Skeletal muscle satellite cell (primary cell): ENCODE results near the gene COL9A3.

Experiments used
- H3K27me3 ChIP-seq: 2 replicates; pipeline ENCODE4 v1.7.0; 2013; ENCODE audit warnings: low read length; ENCODE audit not compliant: control insufficient read depth, insufficient read depth
- H3K36me3 ChIP-seq: 2 replicates; pipeline ENCODE4 v1.7.0; 2013; ENCODE audit warnings: mild to moderate bottlenecking, control low read depth, low read length; ENCODE audit not compliant: insufficient read depth
- H3K4me1 ChIP-seq: 2 replicates; pipeline ENCODE4 v1.7.0; 2013; ENCODE audit warnings: low read length; ENCODE audit not compliant: control insufficient read depth, insufficient read depth
- H3K4me2 ChIP-seq: 2 replicates; pipeline ENCODE4 v1.7.0; 2013; ENCODE audit warnings: mild to moderate bottlenecking, low read length
- H3K4me3 ChIP-seq: 2 replicates; pipeline ENCODE4 v1.7.0; 2013; ENCODE audit warnings: low read length
- H3K9ac ChIP-seq: 2 replicates; pipeline ENCODE4 v1.7.0; 2013; ENCODE audit warnings: mild to moderate bottlenecking, low read depth, low read length, moderate library complexity
- H3K9me3 ChIP-seq: replicated peaks from 2 replicates; pipeline ENCODE4 v1.7.0; 2013; ENCODE audit warnings: mild to moderate bottlenecking, control low read depth, low read length

COL9A3 gene

GRCh38 chr20:62822788-62823651 lies 6.2 kb downstream of the COL9A3 start:
- H3K27me3 ChIP-seq = peaks cover 4% of the 10 kb centered on the region
- H3K4me1 ChIP-seq = peaks cover 23% of the 10 kb centered on the region
- no peak overlapping the region for H3K4me3 ChIP-seq
- H3K4me2 ChIP-seq = no peak overlapping the region
- no peaks in the 10 kb centered on the region for H3K36me3 ChIP-seq
- H3K9me3 ChIP-seq = no peaks in the 10 kb centered on the region
- H3K9ac ChIP-seq = no peak overlapping the region

- H3K4me2 ChIP-seq = no peak overlapping the region
- peaks cover 8% of the 10 kb centered on the region for H3K27me3 ChIP-seq
- no peaks in the 10 kb centered on the region for H3K9me3 ChIP-seq
- H3K4me1 ChIP-seq = peaks cover 14% of the 10 kb centered on the region
- no peak overlapping the region for H3K9ac ChIP-seq
- H3K4me3 ChIP-seq = no peak overlapping the region
- no peaks in the 10 kb centered on the region for H3K36me3 ChIP-seq
These were observed 7.0 kb downstream of the COL9A3 start for GRCh38 chr20:62823688-62824475.

GRCh38 chr20:62824476-62825332 lies 7.9 kb downstream of the COL9A3 start:
- H3K9me3 ChIP-seq = no peaks in the 10 kb centered on the region
- H3K36me3 ChIP-seq = no peaks in the 10 kb centered on the region
- peak overlapping the region; percentile 62 for H3K4me2 ChIP-seq
- peaks cover 6% of the 10 kb centered on the region for H3K4me1 ChIP-seq
- H3K9ac ChIP-seq = no peak overlapping the region
- peaks cover 8% of the 10 kb centered on the region for H3K27me3 ChIP-seq
- H3K4me3 ChIP-seq = no peak overlapping the region

GRCh38 chr20:62825333-62825985 lies 8.6 kb downstream of the COL9A3 start:
- Histone ChIP-seq H3K9ac (no peak overlapping the region), H3K4me3 (no peak overlapping the region), H3K9me3 (no peaks in the 10 kb centered on the region), H3K4me2 (no peak overlapping the region), H3K27me3 (peaks cover 8% of the 10 kb centered on the region), H3K36me3 (no peaks in the 10 kb centered on the region), H3K4me1 (peaks cover 3% of the 10 kb centered on the region)

GRCh38 chr20:62825986-62826645 lies 9.3 kb downstream of the COL9A3 start:
- H3K4me3 ChIP-seq = no peak overlapping the region
- H3K4me1 ChIP-seq = peaks cover 3% of the 10 kb centered on the region
- H3K9ac ChIP-seq = no peak overlapping the region
- H3K36me3 ChIP-seq = no peaks in the 10 kb centered on the region
- peaks cover 8% of the 10 kb centered on the region for H3K27me3 ChIP-seq
- no peaks in the 10 kb centered on the region for H3K9me3 ChIP-seq
- no peak overlapping the region for H3K4me2 ChIP-seq

- Histone ChIP-seq H3K9me3 (no peaks in the 10 kb centered on the region), H3K4me3 (no peak overlapping the region), H3K27me3 (peaks cover 9% of the 10 kb centered on the region), H3K4me2 (no peak overlapping the region), H3K9ac (no peak overlapping the region), H3K4me1 (peaks cover 3% of the 10 kb centered on the region), H3K36me3 (no peaks in the 10 kb centered on the region)
These were observed 9.9 kb downstream of the COL9A3 start for GRCh38 chr20:62826646-62827310.

- Histone ChIP-seq H3K27me3 (peaks cover 14% of the 10 kb centered on the region), H3K4me2 (no peak overlapping the region), H3K4me1 (peaks cover 8% of the 10 kb centered on the region), H3K9me3 (no peaks in the 10 kb centered on the region), H3K9ac (no peak overlapping the region), H3K4me3 (no peak overlapping the region), H3K36me3 (no peaks in the 10 kb centered on the region)
These were observed 10.6 kb downstream of the COL9A3 start for GRCh38 chr20:62827311-62828038.

GRCh38 chr20:62828051-62828450 lies 11.2 kb downstream of the COL9A3 start:
- Histone ChIP-seq H3K27me3 (peaks cover 20% of the 10 kb centered on the region), H3K4me3 (no peak overlapping the region), H3K36me3 (no peaks in the 10 kb centered on the region), H3K4me2 (no peak overlapping the region), H3K4me1 (peaks cover 13% of the 10 kb centered on the region), H3K9ac (no peak overlapping the region), H3K9me3 (no peaks in the 10 kb centered on the region)

GRCh38 chr20:62828511-62829230 lies 11.8 kb downstream of the COL9A3 start:
- Histone ChIP-seq H3K4me1 (peaks cover 13% of the 10 kb centered on the region), H3K4me3 (no peak overlapping the region), H3K27me3 (peaks cover 20% of the 10 kb centered on the region), H3K36me3 (no peaks in the 10 kb centered on the region), H3K4me2 (no peak overlapping the region), H3K9me3 (no peaks in the 10 kb centered on the region), H3K9ac (no peak overlapping the region)
